ENCODE measurements around the gene COMT. TPM values are rescaled to one million over a fixed set of nuclear protein-coding genes. Genes with fewer than 3 reads are reported as not detected.

The COMT gene
- total and polyA plus RNA-seq, 2 experiments from 2014 or later: 29.6 to 29.8 TPM

DNA sequence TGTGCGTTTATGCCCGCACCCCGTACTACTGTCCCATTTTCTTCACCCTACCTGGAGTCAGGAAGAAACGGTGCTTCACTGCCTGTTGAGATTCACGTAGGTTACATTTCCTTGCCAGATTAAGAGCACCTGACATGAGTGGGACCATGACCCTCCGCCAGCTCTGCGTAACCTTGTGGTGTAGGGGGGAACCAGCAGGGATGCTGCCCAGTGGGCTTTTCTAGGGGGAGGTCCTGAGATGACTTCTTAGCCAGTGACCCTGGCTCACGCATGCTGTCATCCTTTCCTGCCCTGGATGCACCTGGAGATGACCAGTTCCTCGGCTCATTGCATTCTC is 76.0 kb downstream of the COMT start (continued):
- no peak for TF ChIP-seq NANOG (IDR thresholded peaks at IDR 0.05; ENCODE audit: borderline replicate concordance)
- TF ChIP-seq STAT1 (IDR thresholded peaks at IDR 0.05; ENCODE audit: unreplicated experiment): no peak
- no peak for TF ChIP-seq REST (IDR thresholded peaks at IDR 0.05; ENCODE audit: unreplicated experiment)
- no peak for TF ChIP-seq ZNF331 (CRISPR knock-in tag; IDR thresholded peaks at IDR 0.05; ENCODE audit: low read depth)
- no peak for TF ChIP-seq ZNF114 (CRISPR knock-in tag; IDR thresholded peaks at IDR 0.05)
- TF ChIP-seq, protein P1, sequence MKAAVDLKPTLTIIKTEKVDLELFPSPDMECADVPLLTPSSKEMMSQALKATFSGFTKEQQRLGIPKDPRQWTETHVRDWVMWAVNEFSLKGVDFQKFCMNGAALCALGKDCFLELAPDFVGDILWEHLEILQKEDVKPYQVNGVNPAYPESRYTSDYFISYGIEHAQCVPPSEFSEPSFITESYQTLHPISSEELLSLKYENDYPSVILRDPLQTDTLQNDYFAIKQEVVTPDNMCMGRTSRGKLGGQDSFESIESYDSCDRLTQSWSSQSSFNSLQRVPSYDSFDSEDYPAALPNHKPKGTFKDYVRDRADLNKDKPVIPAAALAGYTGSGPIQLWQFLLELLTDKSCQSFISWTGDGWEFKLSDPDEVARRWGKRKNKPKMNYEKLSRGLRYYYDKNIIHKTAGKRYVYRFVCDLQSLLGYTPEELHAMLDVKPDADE (IDR thresholded peaks at IDR 0.05): no peak
- no peak for TF ChIP-seq POLR2AphosphoS5 (IDR thresholded peaks at IDR 0.05; ENCODE audit: low read depth)
- no peak for TF ChIP-seq EZH2 (IDR thresholded peaks at IDR 0.05; ENCODE audit: low read depth, unreplicated experiment)

DNA sequence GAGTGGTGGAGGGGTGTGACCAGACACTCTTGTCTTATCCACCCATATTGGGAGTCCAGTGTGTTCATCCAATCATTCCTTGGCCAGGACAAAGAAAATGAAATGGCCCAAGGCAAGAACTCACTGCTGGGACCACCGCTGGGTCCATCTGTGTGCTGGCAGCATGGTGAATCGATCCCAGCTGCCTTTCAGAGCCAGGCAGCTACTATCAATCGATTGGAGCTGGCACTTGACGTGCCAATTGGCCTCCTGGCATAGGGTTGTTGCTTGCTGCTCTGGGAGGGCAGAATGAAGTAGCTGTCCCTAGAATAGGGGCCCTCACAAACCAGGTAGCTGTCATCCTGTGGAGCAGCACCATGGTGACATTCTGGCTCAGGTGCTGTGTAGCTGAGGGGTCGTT is 76.4 kb downstream of the COMT start:
- ATAC-seq: no peak
- no peak for TF ChIP-seq ZNF462 (CRISPR knock-in tag; IDR thresholded peaks at IDR 0.05)
- no peak for TF ChIP-seq JUNB (IDR thresholded peaks at IDR 0.05; ENCODE audit: unreplicated experiment)
- TF ChIP-seq NANOG (IDR thresholded peaks at IDR 0.05; ENCODE audit: borderline replicate concordance): no peak
- TF ChIP-seq POLR2AphosphoS5 (IDR thresholded peaks at IDR 0.05; ENCODE audit: low read depth): no peak
- no peak for TF ChIP-seq EZH2 (IDR thresholded peaks at IDR 0.05; ENCODE audit: low read depth, unreplicated experiment)
- Mint-ChIP-seq H3K4me1 (peaks cover 11% of the 10 kb centered on the region), H3K4me3 (peak overlapping the region; percentile 85), H3K9me3 (no peaks in the 10 kb centered on the region), H3K27ac (no peak overlapping the region), H3K27me3 (ENCODE audit: insufficient read depth, low read depth, poor library complexity) (peaks cover 47% of the 10 kb centered on the region), H3K36me3 (ENCODE audit: low read depth) (no peaks in the 10 kb centered on the region)
- Histone ChIP-seq H4K20me1 (replicated peaks; ENCODE audit: insufficient read depth) (no peaks in the 10 kb centered on the region), H3K79me2 (replicated peaks; ENCODE audit: insufficient read depth) (no peaks in the 10 kb centered on the region), H3K4me2 (no peak overlapping the region), H3K27ac (ENCODE audit: low read depth) (no peak overlapping the region), H2AFZ (no peak overlapping the region), H3K27me3 (ENCODE audit: insufficient read depth) (peaks cover 46% of the 10 kb centered on the region), H3K4me3 (peak overlapping the region; percentile 87; the same call in 1 of the 2 replicates), H3K36me3 (ENCODE audit: insufficient read depth) (no peaks in the 10 kb centered on the region), H3F3A (replicated peaks; ENCODE audit: low read depth) (no peaks in the 10 kb centered on the region), H3K4me1 (ENCODE audit: insufficient read depth) (peaks cover 15% of the 10 kb centered on the region; the same call in 1 of the 2 replicates), H3K9me2 (ENCODE audit: insufficient read depth) (no peaks in the 10 kb centered on the region)
- DNase-seq (ENCODE audit: low spot score): no peak

All from GM23338 (cell line).